Measurements from ENCODE around the gene NKAIN2.

The NKAIN2 gene

GRCh38 chr6:124040655-124041054 is 237.0 kb downstream of the NKAIN2 start:
- DNase-seq: peak; percentile 32

GRCh38 chr6:124052120-124052519 is 248.5 kb downstream of the NKAIN2 start:
- DNase-seq: no peak

GRCh38 chr6:124053315-124053714 is 249.7 kb downstream of the NKAIN2 start:
- DNase-seq: peak; percentile 22

GRCh38 chr6:124054034-124054433 is 250.4 kb downstream of the NKAIN2 start:
- DNase-seq: no peak

- no peak for DNase-seq
Observed at GRCh38 chr6:124055395-124055794, 251.7 kb downstream of the NKAIN2 start.

GRCh38 chr6:124055963-124056362 is 252.3 kb downstream of the NKAIN2 start:
- DNase-seq: no peak

- DNase-seq: no peak
Observed at GRCh38 chr6:124056407-124057334, 253.0 kb downstream of the NKAIN2 start.

- no peak for DNase-seq
Observed at GRCh38 chr6:124057461-124057860, 253.8 kb downstream of the NKAIN2 start.

- DNase-seq: no peak
Observed at GRCh38 chr6:124064317-124065113, 260.9 kb downstream of the NKAIN2 start.

GRCh38 chr6:124066269-124066668 is 262.6 kb downstream of the NKAIN2 start:
- peak; percentile 14 for DNase-seq

- DNase-seq: no peak
Observed at GRCh38 chr6:124066946-124067552, 263.4 kb downstream of the NKAIN2 start.

- no peak for DNase-seq
Observed at GRCh38 chr6:124069230-124069950, 265.7 kb downstream of the NKAIN2 start.

- DNase-seq: no peak
Observed at GRCh38 chr6:124073021-124073420, 269.4 kb downstream of the NKAIN2 start.

GRCh38 chr6:124073820-124074587 is 270.3 kb downstream of the NKAIN2 start:
- DNase-seq: no peak

- no peak for DNase-seq
Observed at GRCh38 chr6:124074606-124075005, 270.9 kb downstream of the NKAIN2 start.

- DNase-seq: no peak
Observed at GRCh38 chr6:124076336-124077048, 272.8 kb downstream of the NKAIN2 start.

GRCh38 chr6:124078169-124078568 is 274.5 kb downstream of the NKAIN2 start:
- no peak for DNase-seq

- DNase-seq: no peak
Observed at GRCh38 chr6:124080483-124080882, 276.8 kb downstream of the NKAIN2 start.

- no peak for DNase-seq
Observed at GRCh38 chr6:124090491-124090890, 286.8 kb downstream of the NKAIN2 start.

GRCh38 chr6:124099520-124099919 is 295.9 kb downstream of the NKAIN2 start:
- no peak for DNase-seq

GRCh38 chr6:124110514-124110913 is 306.8 kb downstream of the NKAIN2 start:
- no peak for DNase-seq
